ENCODE results near the gene ANXA8. TPM values are rescaled to one million over a fixed set of nuclear protein-coding genes. Genes with fewer than 3 reads are reported as not detected.
"Not testable (repeated sequence)": the region's sequence is repeated elsewhere in the genome, so short reads cannot be mapped to it uniquely, and the experiment has no call there.

Gene ANXA8
- under 1 TPM in 1 of 3 donors, not detected in 2; 0.23 TPM for polyA plus RNA-seq

DNA sequence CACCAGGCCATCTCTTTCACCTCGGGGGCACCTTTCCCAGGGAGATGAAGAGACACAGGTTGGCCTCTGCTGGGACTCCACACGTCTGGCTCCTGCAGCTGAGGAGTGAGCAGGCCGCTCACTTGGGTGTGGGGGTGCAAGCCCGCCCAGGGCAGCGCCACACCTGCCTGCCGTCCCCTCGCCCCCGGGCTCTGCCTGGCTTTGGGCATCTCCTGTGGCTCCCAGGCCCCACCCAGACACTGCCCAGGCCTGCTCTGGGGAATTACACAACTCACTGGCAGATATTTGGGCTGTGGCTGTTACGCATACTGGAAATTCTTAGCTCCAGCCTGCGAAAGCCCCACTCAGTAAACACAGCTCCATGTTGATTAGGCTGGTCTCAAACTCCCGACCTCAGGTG lies at the start of gene ANXA8:
TSS of gene ANXA8 (minus strand) at position 193 of the 400 bp plus-strand sequence. CDS start at position 11, 182 bp downstream.
- H3K4me1 Mint-ChIP-seq; H3K27me3 Mint-ChIP-seq (ENCODE audit: low read depth in 3 of 3); DNase-seq; H3K36me3 Mint-ChIP-seq; H3K9me3 Mint-ChIP-seq; H3K27ac Mint-ChIP-seq; H3K4me3 Mint-ChIP-seq: not testable (repeated sequence)

DNA sequence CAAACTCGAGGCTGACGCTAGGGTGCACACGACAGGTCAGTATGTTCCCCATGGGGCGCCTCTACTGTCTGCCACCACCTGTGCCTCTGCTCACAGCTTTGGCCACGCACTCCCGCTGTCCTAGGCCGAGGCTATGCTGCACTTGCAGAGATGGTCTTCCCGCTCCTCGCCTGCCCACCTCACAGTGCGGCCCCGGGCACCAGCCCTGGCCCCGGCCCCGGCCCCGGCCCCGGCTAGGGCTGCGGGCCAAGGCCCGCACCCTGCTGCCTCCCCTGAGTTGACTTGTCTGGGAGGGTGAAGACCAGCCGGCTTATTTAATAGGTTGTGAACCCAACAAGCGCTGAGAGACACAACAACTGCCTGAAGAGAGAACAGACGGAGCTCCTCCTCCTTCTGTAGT lies 39.6 kb upstream of the ANXA8 start, which contains the start of gene AGAP9:
TSS of gene AGAP9 (minus strand) at position 164 of the 400 bp plus-strand sequence. CDS start at position 52, 112 bp downstream.
- not testable (repeated sequence) for H3K36me3 Mint-ChIP-seq; H3K9me3 Mint-ChIP-seq; DNase-seq; H3K4me3 Mint-ChIP-seq; H3K27ac Mint-ChIP-seq; H3K27me3 Mint-ChIP-seq (ENCODE audit: low read depth in 3 of 3); H3K4me1 Mint-ChIP-seq

DNA sequence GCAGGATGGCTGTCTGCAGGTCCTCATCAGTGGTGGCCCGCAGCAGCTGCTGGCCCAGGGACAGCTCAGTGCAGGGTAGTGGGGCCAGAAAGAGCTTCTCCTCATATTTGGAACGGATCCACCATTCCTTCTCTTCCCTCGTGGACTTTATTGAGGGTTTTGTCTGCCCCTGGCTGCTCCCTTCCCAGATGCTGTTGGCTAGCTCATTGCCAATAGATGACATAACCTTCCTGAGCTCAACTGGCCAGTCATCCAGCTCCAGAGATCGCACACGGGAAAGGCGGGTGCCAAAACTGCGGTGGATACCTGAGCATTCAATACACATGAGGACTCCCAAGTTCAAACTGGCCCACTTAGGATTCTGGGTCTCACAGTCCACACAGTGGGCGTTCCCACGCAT lies 18.4 kb upstream of the ANXA8 start:
- DNase-seq; H3K36me3 Mint-ChIP-seq; H3K27ac Mint-ChIP-seq; H3K9me3 Mint-ChIP-seq; H3K27me3 Mint-ChIP-seq (ENCODE audit: low read depth in 3 of 3); H3K4me1 Mint-ChIP-seq; H3K4me3 Mint-ChIP-seq: not testable (repeated sequence)

GRCh38 chr10:47494226-47494625 lies 10.3 kb upstream of the ANXA8 start:
- not testable (repeated sequence) for H3K36me3 Mint-ChIP-seq; DNase-seq; H3K27me3 Mint-ChIP-seq (ENCODE audit: low read depth in 3 of 3); H3K4me3 Mint-ChIP-seq; H3K4me1 Mint-ChIP-seq; H3K27ac Mint-ChIP-seq; H3K9me3 Mint-ChIP-seq

- not testable (repeated sequence) for H3K4me3 Mint-ChIP-seq; H3K9me3 Mint-ChIP-seq; H3K27me3 Mint-ChIP-seq (ENCODE audit: low read depth in 3 of 3); H3K4me1 Mint-ChIP-seq; H3K27ac Mint-ChIP-seq; H3K36me3 Mint-ChIP-seq; DNase-seq
Measured at GRCh38 chr10:47491600-47491999, 7.7 kb upstream of the ANXA8 start, which contains the start of gene FAM25G. Gene FAM25G (minus strand): TSS chr10:47491700. CDS start chr10:47491674, 26 bp downstream.

- DNase-seq; H3K36me3 Mint-ChIP-seq; H3K4me3 Mint-ChIP-seq; H3K27me3 Mint-ChIP-seq (ENCODE audit: low read depth in 3 of 3); H3K27ac Mint-ChIP-seq; H3K4me1 Mint-ChIP-seq; H3K9me3 Mint-ChIP-seq: not testable (repeated sequence)
Measured at GRCh38 chr10:47489630-47490029, 5.7 kb upstream of the ANXA8 start.

DNA sequence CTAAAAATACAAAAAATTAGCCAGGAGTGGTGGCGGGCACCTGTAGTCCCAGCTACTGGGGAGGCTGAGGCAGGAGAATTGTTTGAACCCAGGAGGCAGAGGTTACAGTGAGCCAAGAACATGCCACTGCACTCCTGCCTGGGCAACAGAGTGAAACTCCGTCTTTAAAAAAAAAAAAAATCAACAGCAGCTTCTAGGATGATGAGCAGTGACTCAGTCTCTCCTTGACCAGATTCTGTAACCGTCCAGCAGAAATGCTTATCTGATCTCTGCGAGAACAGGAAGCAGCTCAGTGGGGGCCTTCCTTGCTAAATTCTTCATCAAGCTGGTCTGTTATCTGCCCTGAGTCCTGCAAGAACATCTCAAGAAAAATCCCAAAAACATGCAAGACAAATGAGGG lies 2.0 kb upstream of the ANXA8 start:
- not testable (repeated sequence) for H3K27ac Mint-ChIP-seq; DNase-seq; H3K9me3 Mint-ChIP-seq; H3K36me3 Mint-ChIP-seq; H3K4me1 Mint-ChIP-seq; H3K4me3 Mint-ChIP-seq; H3K27me3 Mint-ChIP-seq (ENCODE audit: low read depth in 3 of 3)

- H3K4me3 Mint-ChIP-seq, result not testable (repeated sequence)
Measured at GRCh38 chr10:47484786-47485185, 871 bp upstream of the ANXA8 start.

GRCh38 chr10:47482367-47482766 lies 1.5 kb downstream of the ANXA8 start:
- H3K27ac Mint-ChIP-seq; H3K36me3 Mint-ChIP-seq; DNase-seq; H3K9me3 Mint-ChIP-seq; H3K27me3 Mint-ChIP-seq (ENCODE audit: low read depth in 3 of 3); H3K4me3 Mint-ChIP-seq; H3K4me1 Mint-ChIP-seq: not testable (repeated sequence)

More at GRCh38 chr10:47484786-47485185, 871 bp upstream of the ANXA8 start:
- not testable (repeated sequence) for H3K36me3 Mint-ChIP-seq; H3K4me1 Mint-ChIP-seq; H3K27me3 Mint-ChIP-seq (ENCODE audit: low read depth in 3 of 3); DNase-seq; H3K27ac Mint-ChIP-seq; H3K9me3 Mint-ChIP-seq

DNA sequence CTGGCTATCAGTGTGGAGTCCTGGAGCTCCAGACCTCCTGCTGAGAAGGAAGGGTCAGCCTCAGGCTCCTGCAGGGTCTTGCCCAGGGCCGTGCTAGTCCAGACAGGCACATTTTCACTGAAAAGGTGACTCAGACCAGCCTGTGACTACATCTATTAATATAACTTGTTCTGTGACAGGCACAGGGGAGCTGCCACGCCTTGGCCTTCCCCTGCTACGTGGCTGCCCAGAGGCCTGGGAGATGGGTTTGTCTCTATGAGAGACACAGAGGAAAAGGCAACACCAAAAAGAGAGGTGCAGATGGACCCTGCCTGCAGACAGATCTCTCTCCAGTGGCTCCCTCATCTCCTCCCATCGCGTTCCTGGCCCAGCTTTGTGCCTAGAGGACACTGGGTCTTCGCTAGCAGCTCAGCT lies 2.1 kb downstream of the ANXA8 start:
- not testable (repeated sequence) for H3K27me3 Mint-ChIP-seq (ENCODE audit: low read depth in 3 of 3); H3K27ac Mint-ChIP-seq; H3K4me1 Mint-ChIP-seq; H3K36me3 Mint-ChIP-seq; H3K4me3 Mint-ChIP-seq; DNase-seq; H3K9me3 Mint-ChIP-seq

- not testable (repeated sequence) for H3K4me3 Mint-ChIP-seq; H3K4me1 Mint-ChIP-seq; DNase-seq; H3K27ac Mint-ChIP-seq; H3K27me3 Mint-ChIP-seq (ENCODE audit: low read depth in 3 of 3); H3K9me3 Mint-ChIP-seq; H3K36me3 Mint-ChIP-seq
Measured at GRCh38 chr10:47481182-47481766, 2.6 kb downstream of the ANXA8 start.

- not testable (repeated sequence) for H3K4me1 Mint-ChIP-seq; H3K4me3 Mint-ChIP-seq; H3K36me3 Mint-ChIP-seq; H3K27ac Mint-ChIP-seq; DNase-seq; H3K9me3 Mint-ChIP-seq; H3K27me3 Mint-ChIP-seq (ENCODE audit: low read depth in 3 of 3)
Measured at GRCh38 chr10:47480133-47480532, 3.8 kb downstream of the ANXA8 start.

DNA sequence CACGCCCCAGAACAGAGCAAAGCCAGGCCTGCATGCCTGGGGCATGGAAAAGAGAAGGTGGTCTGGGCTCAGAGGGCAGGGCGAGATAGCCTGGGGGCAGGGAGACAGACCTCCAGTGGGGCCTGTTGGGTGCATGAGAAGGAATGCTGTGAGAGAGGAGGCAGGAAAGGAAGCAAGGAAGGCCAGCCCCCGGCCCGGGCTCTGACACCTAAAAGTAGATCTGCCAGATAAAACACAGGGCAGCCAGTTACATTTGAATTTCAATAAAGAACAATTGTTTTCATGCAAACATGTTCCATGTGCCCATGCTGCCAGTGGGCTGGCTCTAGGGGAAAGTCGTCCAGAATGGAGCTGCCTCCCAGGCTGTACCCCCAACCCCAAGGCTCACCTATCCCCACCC lies 5.8 kb downstream of the ANXA8 start:
- H3K27ac Mint-ChIP-seq; DNase-seq; H3K36me3 Mint-ChIP-seq; H3K9me3 Mint-ChIP-seq; H3K27me3 Mint-ChIP-seq (ENCODE audit: low read depth in 3 of 3); H3K4me3 Mint-ChIP-seq; H3K4me1 Mint-ChIP-seq: not testable (repeated sequence)

DNA sequence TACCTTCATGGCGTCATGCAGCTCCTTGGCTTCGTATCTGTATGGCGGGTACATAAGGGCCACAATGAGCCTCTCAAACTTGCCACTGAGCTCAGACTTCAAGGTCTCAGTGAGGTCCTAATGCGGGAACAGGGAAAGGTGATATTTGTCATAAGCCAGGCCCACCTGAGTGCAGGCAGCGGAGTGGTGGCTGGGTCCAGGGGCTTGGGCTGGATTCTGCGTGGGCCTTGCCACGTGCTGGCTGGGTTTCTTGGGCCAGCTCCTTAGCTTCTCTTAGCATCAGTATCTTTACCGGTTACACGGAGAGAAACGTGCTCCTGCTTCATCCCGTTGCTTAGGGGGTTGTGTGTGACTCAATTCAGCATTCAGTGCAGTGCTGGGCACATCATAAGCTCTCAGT lies 6.8 kb downstream of the ANXA8 start:
- not testable (repeated sequence) for H3K27me3 Mint-ChIP-seq (ENCODE audit: low read depth in 3 of 3); H3K9me3 Mint-ChIP-seq; H3K4me1 Mint-ChIP-seq; H3K4me3 Mint-ChIP-seq; DNase-seq; H3K36me3 Mint-ChIP-seq; H3K27ac Mint-ChIP-seq

- H3K27me3 Mint-ChIP-seq (ENCODE audit: low read depth in 3 of 3); H3K36me3 Mint-ChIP-seq; H3K27ac Mint-ChIP-seq; H3K9me3 Mint-ChIP-seq; H3K4me3 Mint-ChIP-seq; DNase-seq; H3K4me1 Mint-ChIP-seq: not testable (repeated sequence)
Measured at GRCh38 chr10:47475101-47475500, 8.8 kb downstream of the ANXA8 start.
